ENCODE results near the gene TMEM184B. TPM values are rescaled to one million over a fixed set of nuclear protein-coding genes. Genes with fewer than 3 reads are reported as not detected.

The TMEM184B gene
- total and polyA plus RNA-seq, 10 donors, result 5.0 to 105 (median 45.1) TPM

DNA sequence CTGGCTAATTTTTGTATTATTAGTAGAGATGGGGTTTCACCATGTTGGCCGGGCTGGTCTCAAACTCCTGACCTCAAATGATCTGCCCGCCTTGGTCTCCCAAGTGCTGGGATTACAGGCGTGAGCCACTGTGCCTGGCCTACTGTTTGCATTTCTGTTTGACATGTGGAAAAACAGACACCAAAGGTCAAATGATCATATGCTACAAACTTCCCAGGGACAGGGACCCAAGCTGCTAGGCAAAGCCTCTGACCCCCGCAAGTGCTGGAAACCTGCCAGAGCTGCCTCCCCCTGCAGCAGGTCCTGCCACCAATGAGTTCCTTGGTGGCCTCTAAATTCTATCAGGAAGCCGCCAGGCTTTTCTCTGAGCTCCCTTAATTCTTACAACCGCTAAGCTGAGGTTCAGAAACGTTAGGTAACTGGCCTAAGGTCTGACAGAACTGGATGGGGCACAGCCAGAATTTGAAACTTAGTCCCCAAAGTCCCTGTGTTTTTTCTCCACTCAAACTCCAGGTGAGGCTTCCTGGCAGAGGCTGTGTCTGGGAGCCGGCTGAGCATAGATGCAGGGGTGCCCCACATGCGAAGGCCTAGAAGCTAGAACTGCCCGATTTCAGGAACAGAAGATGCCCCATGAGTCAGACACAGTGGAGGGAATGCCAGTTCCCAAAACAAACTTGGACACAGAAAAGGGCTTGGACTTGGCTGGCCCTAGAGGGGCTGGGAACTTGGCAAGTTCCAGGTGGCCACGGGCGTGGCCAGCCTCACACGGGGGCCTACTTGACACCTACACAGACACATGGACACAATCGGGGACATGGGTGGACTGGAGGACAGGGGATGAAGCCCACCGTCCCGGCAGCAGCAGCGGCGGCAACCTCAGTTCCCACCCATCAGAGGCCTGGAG is 37.1 kb upstream of the TMEM184B start:
- Histone ChIP-seq H3K36me3 (peaks cover 0 to 62% (median 6%) of the 10 kb centered on the region in 6 donors), H3K27me3 (replicated peaks in 1 of 7) (no peaks in the 10 kb centered on the region), H3K4me1 (peaks cover 53 to 100% (median 90%) of the 10 kb centered on the region in 6 donors), H3K9me3 (no peaks in the 10 kb centered on the region), H3K4me3 (no peak overlapping the region), H3K27ac (peak overlapping the region in 7 of 8 donors; percentile 16 to 97 (median 95))
- intact Hi-C loops (cut with DNase I; ENCODE audit: low total_unique reads), result no loop called here
- WGBS, 5 donors, result 69 to 85% (median 84%) methylated on average over 14 to 18 of the region's 18 CpGs
- TF ChIP-seq, protein P1, sequence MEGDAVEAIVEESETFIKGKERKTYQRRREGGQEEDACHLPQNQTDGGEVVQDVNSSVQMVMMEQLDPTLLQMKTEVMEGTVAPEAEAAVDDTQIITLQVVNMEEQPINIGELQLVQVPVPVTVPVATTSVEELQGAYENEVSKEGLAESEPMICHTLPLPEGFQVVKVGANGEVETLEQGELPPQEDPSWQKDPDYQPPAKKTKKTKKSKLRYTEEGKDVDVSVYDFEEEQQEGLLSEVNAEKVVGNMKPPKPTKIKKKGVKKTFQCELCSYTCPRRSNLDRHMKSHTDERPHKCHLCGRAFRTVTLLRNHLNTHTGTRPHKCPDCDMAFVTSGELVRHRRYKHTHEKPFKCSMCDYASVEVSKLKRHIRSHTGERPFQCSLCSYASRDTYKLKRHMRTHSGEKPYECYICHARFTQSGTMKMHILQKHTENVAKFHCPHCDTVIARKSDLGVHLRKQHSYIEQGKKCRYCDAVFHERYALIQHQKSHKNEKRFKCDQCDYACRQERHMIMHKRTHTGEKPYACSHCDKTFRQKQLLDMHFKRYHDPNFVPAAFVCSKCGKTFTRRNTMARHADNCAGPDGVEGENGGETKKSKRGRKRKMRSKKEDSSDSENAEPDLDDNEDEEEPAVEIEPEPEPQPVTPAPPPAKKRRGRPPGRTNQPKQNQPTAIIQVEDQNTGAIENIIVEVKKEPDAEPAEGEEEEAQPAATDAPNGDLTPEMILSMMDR (IDR thresholded peaks at IDR 0.05 in 8 of 11, conservative IDR thresholded peaks at IDR 0.05 in 3 of 11), result no peak
- peak in 1 of 3 donors; percentile 11 for TF ChIP-seq POLR2AphosphoS5 (IDR thresholded peaks at IDR 0.05)
- TF ChIP-seq POLR2A (IDR thresholded peaks at IDR 0.05), result no peak
- DNase-seq, result peak; percentile 47

DNA sequence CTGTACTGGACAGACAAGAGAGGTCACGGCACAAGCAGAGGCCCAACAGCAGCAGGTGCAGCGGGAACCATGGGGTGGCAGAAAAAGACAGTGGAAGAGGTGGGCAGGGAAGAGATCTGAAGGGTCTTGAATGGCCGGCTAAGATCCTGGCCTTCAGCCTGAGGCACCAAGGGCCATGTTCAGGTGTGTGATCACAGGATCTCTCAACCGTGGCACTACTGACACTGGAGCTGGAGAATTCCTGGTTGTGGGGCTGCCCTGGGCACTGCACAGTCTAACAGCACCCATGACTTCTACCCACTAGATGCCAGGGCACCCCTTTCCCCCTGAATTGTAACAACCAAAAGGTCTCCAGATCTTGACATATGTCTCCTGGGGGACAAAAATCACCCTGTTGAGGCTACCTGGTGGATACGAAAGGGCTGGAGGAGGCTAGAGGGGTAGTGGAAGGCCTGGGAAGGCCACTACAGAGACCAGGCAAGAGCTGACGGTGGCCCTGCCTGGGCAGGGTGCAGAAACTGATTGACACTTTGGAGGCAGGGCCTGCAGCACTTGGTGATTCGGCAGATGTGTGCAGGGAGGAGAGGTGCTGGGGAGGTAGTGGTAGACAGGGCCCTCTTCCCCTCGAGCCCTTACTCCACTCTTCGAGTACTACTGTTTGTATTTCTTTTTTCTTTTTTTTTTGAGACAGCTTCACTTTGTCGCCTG is 36.1 kb upstream of the TMEM184B start:
- Histone ChIP-seq H3K4me1 (peaks cover 53 to 100% (median 89%) of the 10 kb centered on the region in 6 donors), H3K9me3 (no peaks in the 10 kb centered on the region), H3K36me3 (peaks cover 0 to 69% (median 7%) of the 10 kb centered on the region in 6 donors), H3K27ac (peak overlapping the region in 5 of 8 donors; percentile 27 to 97 (median 96)), H3K4me3 (no peak overlapping the region), H3K27me3 (replicated peaks in 1 of 7) (no peaks in the 10 kb centered on the region)
- TF ChIP-seq, protein P1 (IDR thresholded peaks at IDR 0.05 in 8 of 11, conservative IDR thresholded peaks at IDR 0.05 in 3 of 11), result no peak
- TF ChIP-seq POLR2A (IDR thresholded peaks at IDR 0.05) (no peak), POLR2AphosphoS5 (IDR thresholded peaks at IDR 0.05) (no peak)
- WGBS, 5 donors, result 78 to 91% (median 86%) methylated on average over 9 to 10 of the region's 10 CpGs
- DNase-seq, result peak; percentile 42
- intact Hi-C loops (cut with DNase I; ENCODE audit: low total_unique reads), result no loop called here

DNA sequence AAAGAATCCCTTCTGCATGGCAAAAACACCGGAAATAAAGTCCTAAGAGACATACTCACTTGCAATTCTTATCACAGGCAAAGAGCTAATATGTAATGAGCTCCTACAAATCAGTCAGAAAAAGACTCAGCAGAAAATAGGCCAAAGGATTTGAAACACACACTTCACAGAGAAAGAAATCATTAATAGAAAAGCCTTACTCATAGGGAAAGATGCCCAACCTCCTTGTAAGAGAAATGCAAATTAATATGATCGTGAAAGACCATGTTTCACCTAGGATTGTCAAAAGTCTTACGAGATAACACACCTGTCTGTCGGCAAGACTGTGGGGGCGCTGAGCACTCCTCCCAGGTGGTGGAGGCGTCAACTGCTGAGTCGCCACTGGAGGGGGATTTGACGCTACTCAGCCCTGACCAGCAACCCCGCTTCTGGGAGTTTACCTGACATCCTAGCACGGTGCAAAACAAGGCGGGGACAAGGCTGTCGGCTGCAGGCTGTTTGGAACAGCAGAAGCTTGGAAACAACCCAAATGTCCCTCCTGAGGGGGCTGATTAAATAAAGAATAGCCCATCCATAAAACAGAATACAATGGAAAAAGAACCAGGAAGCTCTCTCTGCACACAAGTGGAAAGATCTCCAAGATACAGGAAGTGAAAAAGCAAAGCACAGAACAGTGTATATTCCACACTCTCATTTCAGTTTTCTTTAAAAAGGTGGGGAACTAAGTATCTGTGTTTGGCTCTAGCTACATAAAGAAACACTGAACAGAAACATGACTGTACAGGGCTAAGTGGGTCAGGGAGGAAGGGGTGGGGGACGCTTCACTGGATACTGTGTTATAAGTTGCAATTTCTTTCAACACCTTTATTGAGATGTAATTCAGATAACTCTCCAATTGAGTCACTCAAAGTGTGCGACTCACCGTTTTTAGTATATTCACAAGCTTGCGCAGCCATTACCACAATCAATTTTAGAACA is 33.0 kb upstream of the TMEM184B start:
- no peaks in the 10 kb centered on the region for H3K9me3 ChIP-seq
- H3K4me1 ChIP-seq, result peaks cover 34 to 78% (median 60%) of the 10 kb centered on the region in 6 donors
- no peak for DNase-seq
- peak in 1 of 3 donors; percentile 69 for TF ChIP-seq POLR2AphosphoS5 (IDR thresholded peaks at IDR 0.05)
- TF ChIP-seq, protein P1 (IDR thresholded peaks at IDR 0.05 in 8 of 11, conservative IDR thresholded peaks at IDR 0.05 in 3 of 11), result no peak
- WGBS, 5 donors, result 30 to 42% (median 39%) methylated on average over 16 of the region's 16 CpGs
- no peaks in the 10 kb centered on the region for H3K27me3 ChIP-seq (replicated peaks in 1 of 7)
- intact Hi-C loops (cut with DNase I; ENCODE audit: low total_unique reads), result no loop called here
- H3K27ac ChIP-seq, result peak overlapping the region in 6 of 8 donors; percentile 60 to 73 (median 65)
- peaks cover 0 to 74% (median 32%) of the 10 kb centered on the region in 6 donors for H3K36me3 ChIP-seq
- H3K4me3 ChIP-seq, result peak overlapping the region in 1 of 8 donors; percentile 31

All from spleen (tissue), 11 donors.